ENCODE measurements around the gene BAK1. TPM values are rescaled to one million over a fixed set of nuclear protein-coding genes. Genes with fewer than 3 reads are reported as not detected.

Gene BAK1
- total RNA-seq, 1 donor from 2014 or later: 19.2 TPM

GRCh38 chr6:33613146-33613794, 33.2 kb upstream of the BAK1 start:
- Histone ChIP-seq H3K9me3 (no peaks in the 10 kb centered on the region), H3K27ac (peak overlapping the region; percentile 27), H3K4me1 (peaks cover 38% of the 10 kb centered on the region), H3K4me3 (no peak overlapping the region), H3K36me3 (no peaks in the 10 kb centered on the region), H3K27me3 (no peaks in the 10 kb centered on the region)
- no peak for TF ChIP-seq POLR2AphosphoS5 (IDR thresholded peaks at IDR 0.05; ENCODE audit: insufficient read depth in 1 of 2, low read depth in 1 of 2)
- TF ChIP-seq POLR2A (IDR thresholded peaks at IDR 0.05): no peak
- TF ChIP-seq CTCF (IDR thresholded peaks at IDR 0.05): no peak
- intact Hi-C loops (cut with DNase I): no loop called here
- DNase-seq (ENCODE audit: extremely low spot score in 2 of 2): no peak

GRCh38 chr6:33610779-33611732, 31.0 kb upstream of the BAK1 start:
- TF ChIP-seq POLR2A (IDR thresholded peaks at IDR 0.05) (no peak), CTCF (IDR thresholded peaks at IDR 0.05) (no peak), POLR2AphosphoS5 (IDR thresholded peaks at IDR 0.05; ENCODE audit: insufficient read depth in 1 of 2, low read depth in 1 of 2) (no peak)
- Histone ChIP-seq H3K27ac (peak overlapping the region; percentile 73), H3K4me1 (peaks cover 41% of the 10 kb centered on the region), H3K9me3 (no peaks in the 10 kb centered on the region), H3K36me3 (no peaks in the 10 kb centered on the region), H3K27me3 (no peaks in the 10 kb centered on the region), H3K4me3 (no peak overlapping the region)
- no peak for DNase-seq (ENCODE audit: extremely low spot score in 2 of 2)
- intact Hi-C loops (cut with DNase I): no loop called here

- Histone ChIP-seq H3K27me3 (no peaks in the 10 kb centered on the region), H3K9me3 (no peaks in the 10 kb centered on the region), H3K27ac (peak overlapping the region; percentile 73), H3K36me3 (no peaks in the 10 kb centered on the region), H3K4me3 (no peak overlapping the region), H3K4me1 (peaks cover 41% of the 10 kb centered on the region)
- intact Hi-C loops (cut with DNase I): no loop called here
- no peak for TF ChIP-seq CTCF (IDR thresholded peaks at IDR 0.05)
- TF ChIP-seq POLR2A (IDR thresholded peaks at IDR 0.05): no peak
- no peak for TF ChIP-seq POLR2AphosphoS5 (IDR thresholded peaks at IDR 0.05; ENCODE audit: insufficient read depth in 1 of 2, low read depth in 1 of 2)
- no peak for DNase-seq (ENCODE audit: extremely low spot score in 2 of 2)
These were observed 30.0 kb upstream of the BAK1 start for GRCh38 chr6:33610067-33610466.

GRCh38 chr6:33609528-33609927, 29.5 kb upstream of the BAK1 start:
- TF ChIP-seq POLR2AphosphoS5 (IDR thresholded peaks at IDR 0.05; ENCODE audit: insufficient read depth in 1 of 2, low read depth in 1 of 2) (peak in 1 of 2 donors; percentile 37), POLR2A (IDR thresholded peaks at IDR 0.05) (no peak)
- peaks cover 41% of the 10 kb centered on the region for H3K4me1 ChIP-seq
- no peak overlapping the region for H3K4me3 ChIP-seq
- intact Hi-C loops (cut with DNase I): no loop called here
- H3K27ac ChIP-seq: peak overlapping the region; percentile 73
- no peaks in the 10 kb centered on the region for H3K27me3 ChIP-seq
- no peak for DNase-seq (ENCODE audit: extremely low spot score in 2 of 2)
- H3K9me3 ChIP-seq: no peaks in the 10 kb centered on the region
- H3K36me3 ChIP-seq: no peaks in the 10 kb centered on the region

GRCh38 chr6:33609019-33609418, 28.9 kb upstream of the BAK1 start:
- Histone ChIP-seq H3K4me3 (no peak overlapping the region), H3K36me3 (no peaks in the 10 kb centered on the region), H3K4me1 (peaks cover 36% of the 10 kb centered on the region), H3K9me3 (no peaks in the 10 kb centered on the region), H3K27ac (peak overlapping the region; percentile 73), H3K27me3 (no peaks in the 10 kb centered on the region)
- DNase-seq (ENCODE audit: extremely low spot score in 2 of 2): no peak
- intact Hi-C loops (cut with DNase I): no loop called here
- TF ChIP-seq POLR2A (IDR thresholded peaks at IDR 0.05) (no peak), CTCF (IDR thresholded peaks at IDR 0.05) (no peak), POLR2AphosphoS5 (IDR thresholded peaks at IDR 0.05; ENCODE audit: insufficient read depth in 1 of 2, low read depth in 1 of 2) (no peak)
